ENCODE measurements around the gene LRRC4C. TPM values are rescaled to one million over a fixed set of nuclear protein-coding genes. Genes with fewer than 3 reads are reported as not detected.

LRRC4C gene
- total and polyA plus RNA-seq, 5 donors: 1.0 to 2.7 (median 2.0) TPM

DNA sequence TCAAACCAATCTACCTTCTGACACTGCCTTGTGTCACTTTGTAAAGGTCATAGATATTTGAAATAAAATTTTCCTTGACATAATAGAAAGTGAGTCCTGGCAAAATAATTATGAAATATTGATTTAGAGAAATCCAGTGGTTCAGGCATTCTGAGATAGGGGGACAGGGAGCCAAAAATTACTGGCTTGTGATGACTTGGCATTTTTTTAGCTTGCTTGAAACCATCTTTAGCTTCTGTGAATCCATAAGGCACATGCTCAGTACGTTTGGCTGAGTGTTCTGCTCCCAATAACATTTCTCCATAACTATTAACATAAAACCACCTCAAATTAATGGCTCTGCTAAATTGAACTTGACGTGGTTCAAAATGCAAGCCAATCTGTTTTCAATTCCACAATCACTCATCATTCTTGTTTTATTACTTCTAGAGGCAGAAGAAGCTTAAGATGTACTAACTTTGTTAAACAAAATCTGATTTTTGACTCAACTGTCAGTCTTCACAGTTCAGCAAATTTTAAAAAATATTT, 209.0 kb downstream of the LRRC4C start:
- Histone ChIP-seq H3K27me3 (ENCODE audit: control insufficient read depth, insufficient read depth) (no peaks in the 10 kb centered on the region), H3K27ac (ENCODE audit: low read length) (no peak overlapping the region), H3K4me1 (ENCODE audit: control insufficient read depth, insufficient read depth, low read length) (no peaks in the 10 kb centered on the region), H3K4me3 (ENCODE audit: low read length) (no peak overlapping the region), H3K9me3 (ENCODE audit: control insufficient read depth, low read length) (no peaks in the 10 kb centered on the region)
- no peak for ATAC-seq
- DNase-seq: no peak
- intact Hi-C loops (cut with DNase I): no loop called here
- WGBS: 62% methylated on average over 2 of the region's 2 CpGs

DNA sequence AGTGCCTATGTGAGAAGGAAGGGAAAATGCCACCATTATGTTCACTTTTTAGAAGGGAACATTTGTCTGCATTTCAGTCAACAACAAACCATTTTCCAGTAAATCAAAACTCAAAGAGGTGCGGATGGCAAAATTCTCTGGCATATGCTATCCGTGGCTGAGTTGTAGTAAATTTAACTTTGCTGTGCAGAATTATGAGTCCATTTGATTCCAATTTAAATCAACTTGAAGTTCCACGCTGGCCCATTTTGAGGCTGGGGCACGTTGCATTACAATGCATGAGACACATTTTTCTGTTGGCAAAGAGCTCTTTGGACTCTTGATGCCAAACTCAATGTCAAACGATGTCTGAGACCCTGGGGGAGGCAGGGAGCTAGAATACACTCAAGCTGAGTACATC, 211.8 kb downstream of the LRRC4C start:
- Histone ChIP-seq H3K27me3 (ENCODE audit: control insufficient read depth, insufficient read depth) (no peaks in the 10 kb centered on the region), H3K4me3 (ENCODE audit: low read length) (no peak overlapping the region), H3K27ac (ENCODE audit: low read length) (no peak overlapping the region), H3K9me3 (ENCODE audit: control insufficient read depth, low read length) (no peaks in the 10 kb centered on the region), H3K4me1 (ENCODE audit: control insufficient read depth, insufficient read depth, low read length) (no peaks in the 10 kb centered on the region)
- intact Hi-C loops (cut with DNase I): loop anchor here in 2 of 4 donors (10.0 kb wide), 1 partner anchor 187 kb away; no protein-coding TSS in a partner anchor
- DNase-seq: no peak
- 75% methylated on average over 5 of the region's 5 CpGs for WGBS
- no peak for ATAC-seq

DNA sequence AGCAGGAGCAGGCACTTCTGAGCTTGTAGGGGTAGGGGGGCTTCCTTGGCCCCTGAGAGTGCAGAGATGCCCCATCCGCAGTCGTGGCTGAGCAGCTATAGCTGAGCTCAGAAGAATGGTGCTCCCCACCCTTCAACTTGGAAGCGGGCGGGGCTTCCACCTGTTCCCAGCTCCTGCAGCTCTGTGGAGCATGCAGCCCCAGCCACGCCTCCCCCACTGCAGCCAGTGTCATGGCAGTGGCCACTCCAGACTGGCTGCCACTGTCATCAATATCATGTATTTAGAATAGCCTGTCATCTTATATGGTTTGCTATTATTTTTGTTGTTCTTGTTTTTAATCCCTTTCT, 213.1 kb downstream of the LRRC4C start:
- ATAC-seq: peak in 1 of 2 donors; percentile 14
- Histone ChIP-seq H3K4me3 (ENCODE audit: low read length) (no peak overlapping the region), H3K27me3 (ENCODE audit: control insufficient read depth, insufficient read depth) (no peaks in the 10 kb centered on the region), H3K4me1 (ENCODE audit: control insufficient read depth, insufficient read depth, low read length) (no peaks in the 10 kb centered on the region), H3K9me3 (ENCODE audit: control insufficient read depth, low read length) (no peaks in the 10 kb centered on the region), H3K27ac (ENCODE audit: low read length) (no peak overlapping the region)
- DNase-seq: no peak
- WGBS: 85% methylated on average over 5 of the region's 5 CpGs
- intact Hi-C loops (cut with DNase I): loop anchor here in 2 of 4 donors (10.0 kb wide), 1 partner anchor 188 kb away; no protein-coding TSS in a partner anchor

DNA sequence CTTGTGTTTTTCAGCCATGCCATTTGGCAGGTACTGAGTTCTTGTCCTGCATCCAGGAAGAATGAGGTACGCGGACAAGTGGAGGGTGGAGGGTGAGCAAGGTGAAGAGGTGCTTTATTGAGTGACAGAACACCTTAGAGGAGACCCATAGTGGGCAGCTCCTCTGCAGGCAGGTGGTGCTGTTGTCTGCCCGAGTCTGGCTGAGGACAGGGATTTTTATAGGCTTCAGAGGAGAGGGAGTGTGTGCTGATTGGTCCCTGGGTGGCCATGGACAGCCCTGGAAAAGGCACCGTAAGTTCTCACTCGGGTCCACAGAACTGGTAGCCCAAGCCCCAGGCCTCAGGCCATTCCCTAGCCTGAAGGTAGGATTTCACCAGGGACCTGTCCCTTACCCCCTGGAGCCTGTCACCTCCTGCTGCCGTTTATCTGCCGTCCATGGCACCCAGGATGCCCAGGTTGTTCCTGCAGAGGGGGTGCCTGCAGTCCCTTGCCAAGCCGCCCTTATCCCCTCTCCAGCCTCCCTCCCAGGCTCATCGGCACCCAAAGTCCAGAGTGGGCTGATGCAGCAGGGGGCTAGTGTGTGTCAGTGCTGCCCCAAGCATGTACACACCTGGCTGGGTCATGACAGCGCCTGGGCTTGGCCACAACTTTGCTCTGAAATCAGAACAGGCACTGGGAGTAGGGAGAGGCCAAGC, 213.6 kb downstream of the LRRC4C start:
- Histone ChIP-seq H3K4me1 (ENCODE audit: control insufficient read depth, insufficient read depth, low read length) (no peaks in the 10 kb centered on the region), H3K27me3 (ENCODE audit: control insufficient read depth, insufficient read depth) (no peaks in the 10 kb centered on the region), H3K9me3 (ENCODE audit: control insufficient read depth, low read length) (no peaks in the 10 kb centered on the region), H3K4me3 (ENCODE audit: low read length) (no peak overlapping the region), H3K27ac (ENCODE audit: low read length) (no peak overlapping the region)
- ATAC-seq: peak; percentile 36 to 76
- DNase-seq: peak in 1 of 3 donors; percentile 38
- intact Hi-C loops (cut with DNase I): loop anchor here in 2 of 4 donors (10.0 kb wide), 1 partner anchor 189 kb away; no protein-coding TSS in a partner anchor
- 87% methylated on average over 10 of the region's 10 CpGs for WGBS

DNA sequence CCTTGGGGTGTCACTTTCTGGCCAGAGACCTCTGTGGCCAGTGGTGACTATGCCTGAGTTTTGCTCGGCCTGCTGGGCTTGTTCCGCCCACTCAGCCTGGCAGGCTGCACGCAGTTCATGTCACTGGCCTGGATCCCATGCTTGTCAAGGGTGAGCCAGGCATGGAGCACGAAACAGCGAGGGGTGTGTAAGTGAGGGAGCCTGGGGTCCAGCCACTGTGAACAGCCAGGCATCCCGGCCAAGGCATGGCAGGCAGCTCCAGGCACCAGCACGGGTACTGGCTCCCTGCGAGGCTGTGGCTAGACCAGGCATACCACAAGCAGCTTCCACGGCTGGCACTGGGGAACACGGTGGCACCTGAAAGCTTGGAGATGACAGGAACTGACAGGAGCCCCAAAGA, 214.3 kb downstream of the LRRC4C start:
- H3K9me3 ChIP-seq (ENCODE audit: control insufficient read depth, low read length): no peaks in the 10 kb centered on the region
- H3K27me3 ChIP-seq (ENCODE audit: control insufficient read depth, insufficient read depth): no peaks in the 10 kb centered on the region
- H3K27ac ChIP-seq (ENCODE audit: low read length): no peak overlapping the region
- WGBS: 67% methylated on average over 10 of the region's 10 CpGs
- intact Hi-C loops (cut with DNase I): loop anchor here in 2 of 4 donors (10.0 kb wide), 1 partner anchor 190 kb away; no protein-coding TSS in a partner anchor
- H3K4me3 ChIP-seq (ENCODE audit: low read length): no peak overlapping the region
- DNase-seq (peak in 2 of 3 donors; percentile 33 to 50), ATAC-seq (peak; percentile 51)
- no peaks in the 10 kb centered on the region for H3K4me1 ChIP-seq (ENCODE audit: control insufficient read depth, insufficient read depth, low read length)

DNA sequence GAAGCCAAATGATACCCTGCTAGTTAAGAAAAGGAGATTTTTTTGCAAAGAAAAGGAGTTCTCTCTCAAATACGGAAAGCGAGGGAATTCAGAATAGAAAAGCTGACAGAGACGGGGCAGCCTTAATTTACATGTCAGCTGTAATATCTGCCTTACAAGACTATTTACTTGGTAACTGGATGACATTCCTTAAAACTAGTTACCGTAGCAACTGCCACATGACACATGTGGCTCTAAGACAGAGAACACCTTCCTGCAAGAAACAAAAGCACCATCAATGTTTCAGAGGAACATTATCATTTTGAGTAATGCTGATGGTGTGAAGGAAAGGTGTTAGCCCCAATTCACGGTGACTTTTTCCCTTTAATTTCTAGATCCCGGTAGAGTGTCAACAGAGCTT, 222.1 kb downstream of the LRRC4C start:
- WGBS: 54% methylated on average over 6 of the region's 6 CpGs
- intact Hi-C loops (cut with DNase I): no loop called here
- no peaks in the 10 kb centered on the region for H3K4me1 ChIP-seq (ENCODE audit: control insufficient read depth, insufficient read depth, low read length)
- no peak overlapping the region for H3K27ac ChIP-seq (ENCODE audit: low read length)
- H3K27me3 ChIP-seq (ENCODE audit: control insufficient read depth, insufficient read depth): no peaks in the 10 kb centered on the region
- ATAC-seq (no peak), DNase-seq (no peak)
- H3K9me3 ChIP-seq (ENCODE audit: control insufficient read depth, low read length): no peaks in the 10 kb centered on the region
- H3K4me3 ChIP-seq (ENCODE audit: low read length): no peak overlapping the region

DNA sequence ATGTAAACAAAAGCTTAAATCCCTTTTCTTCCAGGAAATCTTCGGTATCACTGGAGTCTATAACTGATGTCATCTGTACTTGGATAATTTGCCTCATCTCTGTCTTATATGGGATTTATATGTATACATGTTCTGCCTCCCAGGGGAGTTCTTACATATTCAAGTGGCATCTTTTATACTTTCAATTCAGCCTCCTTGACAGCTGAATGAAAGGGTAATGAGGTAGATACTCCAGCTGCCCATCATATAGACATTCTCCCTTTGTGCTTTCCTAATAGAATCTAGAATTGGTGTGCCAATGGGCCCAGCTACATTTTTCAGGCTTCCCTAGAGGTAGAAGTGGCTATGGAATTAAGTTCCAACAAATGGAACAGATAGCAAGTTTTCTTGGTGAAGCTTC, 223.8 kb downstream of the LRRC4C start:
- H3K27me3 ChIP-seq (ENCODE audit: control insufficient read depth, insufficient read depth): no peaks in the 10 kb centered on the region
- intact Hi-C loops (cut with DNase I): no loop called here
- no peak overlapping the region for H3K27ac ChIP-seq (ENCODE audit: low read length)
- no peak overlapping the region for H3K4me3 ChIP-seq (ENCODE audit: low read length)
- DNase-seq: no peak
- ATAC-seq: no peak
- H3K9me3 ChIP-seq (ENCODE audit: control insufficient read depth, low read length): no peaks in the 10 kb centered on the region
- no peaks in the 10 kb centered on the region for H3K4me1 ChIP-seq (ENCODE audit: control insufficient read depth, insufficient read depth, low read length)
- WGBS: 94% methylated on average over 1 of the region's 1 CpG

DNA sequence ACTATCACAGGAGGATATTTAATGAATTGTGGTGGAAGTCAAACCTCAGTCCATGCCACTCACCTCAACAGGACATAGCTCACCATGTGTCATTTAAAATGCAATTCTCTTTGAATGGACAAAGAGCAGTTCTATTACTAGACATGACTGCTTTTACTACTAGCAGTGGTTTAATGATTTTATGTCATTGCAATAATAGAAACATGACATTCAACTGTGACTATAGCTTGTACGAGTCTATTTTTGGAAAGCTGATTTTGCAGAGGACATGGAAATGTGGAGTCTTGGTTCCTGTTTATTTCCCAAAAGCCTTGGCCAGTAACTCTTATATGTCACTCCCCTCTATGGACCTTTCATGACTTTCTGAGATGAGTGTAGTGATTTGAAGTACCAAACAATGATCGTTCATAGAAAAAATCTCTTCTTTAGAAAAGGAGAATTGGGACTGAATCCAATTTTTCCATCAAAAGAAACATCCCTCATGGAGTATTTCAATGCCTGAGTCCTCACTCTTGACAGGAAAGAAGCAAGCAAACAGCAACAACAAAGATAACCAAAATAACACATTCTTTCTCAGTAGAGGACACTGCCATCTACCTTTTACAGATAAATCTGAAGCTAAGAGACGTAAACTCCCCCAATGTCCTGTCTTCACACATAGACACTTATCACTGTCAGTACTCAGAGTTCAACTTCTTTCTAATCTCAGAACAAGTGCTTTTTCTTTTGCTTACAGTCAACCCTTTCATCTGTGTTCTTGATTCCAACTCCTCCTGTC, 233.4 kb downstream of the LRRC4C start:
- no peak overlapping the region for H3K27ac ChIP-seq (ENCODE audit: low read length)
- no peak for DNase-seq
- intact Hi-C loops (cut with DNase I): no loop called here
- no peak for ATAC-seq
- H3K4me3 ChIP-seq (ENCODE audit: low read length): no peak overlapping the region
- no peaks in the 10 kb centered on the region for H3K9me3 ChIP-seq (ENCODE audit: control insufficient read depth, low read length)
- H3K4me1 ChIP-seq (ENCODE audit: control insufficient read depth, insufficient read depth, low read length): peaks cover 2% of the 10 kb centered on the region
- no peaks in the 10 kb centered on the region for H3K27me3 ChIP-seq (ENCODE audit: control insufficient read depth, insufficient read depth)
- WGBS: 23% methylated on average over 3 of the region's 3 CpGs

DNA sequence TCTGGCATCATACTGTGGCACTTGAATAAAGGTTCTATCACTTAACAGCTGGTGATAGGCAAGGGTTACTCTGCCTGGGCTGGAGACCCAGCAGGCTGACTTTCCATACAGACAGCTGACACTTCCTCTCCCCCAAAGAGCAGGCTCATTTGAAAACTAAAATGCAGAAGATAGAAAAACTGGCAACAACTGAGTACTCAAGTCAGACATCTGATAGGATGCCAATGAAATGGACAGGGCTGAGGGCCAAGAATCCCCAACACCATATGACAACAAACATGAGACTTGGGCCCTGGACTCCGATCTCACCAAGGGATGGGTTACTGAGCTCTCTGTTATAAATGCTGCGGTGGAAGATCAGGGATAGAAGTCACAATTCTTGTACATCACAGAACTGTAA, 237.2 kb downstream of the LRRC4C start:
- H3K27me3 ChIP-seq (ENCODE audit: control insufficient read depth, insufficient read depth): no peaks in the 10 kb centered on the region
- no peaks in the 10 kb centered on the region for H3K9me3 ChIP-seq (ENCODE audit: control insufficient read depth, low read length)
- DNase-seq (peak in 1 of 3 donors; percentile 8), ATAC-seq (no peak)
- H3K27ac ChIP-seq (ENCODE audit: low read length): no peak overlapping the region
- H3K4me1 ChIP-seq (ENCODE audit: control insufficient read depth, insufficient read depth, low read length): peaks cover 2% of the 10 kb centered on the region
- H3K4me3 ChIP-seq (ENCODE audit: low read length): no peak overlapping the region
- WGBS: 48% methylated on average over 2 of the region's 2 CpGs
- intact Hi-C loops (cut with DNase I): no loop called here

DNA sequence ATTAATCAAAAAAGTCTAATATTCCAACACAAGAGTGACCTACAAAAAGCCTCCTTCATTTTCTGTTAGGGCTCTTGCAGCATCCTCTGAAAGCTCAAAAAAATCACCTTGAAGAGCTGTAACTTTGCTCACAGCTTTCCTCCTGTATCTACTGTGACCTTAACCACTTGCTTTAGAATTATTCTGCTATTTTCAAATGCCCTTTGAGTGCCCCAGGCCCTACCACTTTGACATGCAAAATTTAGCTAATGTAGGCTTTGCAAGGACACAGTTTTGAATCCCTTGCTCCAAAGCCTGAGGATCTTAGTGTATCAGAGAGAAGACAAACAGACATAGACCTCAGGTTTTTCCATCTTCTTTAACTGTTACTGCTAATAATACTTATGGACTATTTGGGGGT, 253.1 kb downstream of the LRRC4C start:
- DNase-seq (no peak), ATAC-seq (no peak)
- Histone ChIP-seq H3K4me1 (ENCODE audit: control insufficient read depth, insufficient read depth, low read length) (no peaks in the 10 kb centered on the region), H3K4me3 (ENCODE audit: low read length) (no peak overlapping the region), H3K27ac (ENCODE audit: low read length) (no peak overlapping the region), H3K9me3 (ENCODE audit: control insufficient read depth, low read length) (no peaks in the 10 kb centered on the region), H3K27me3 (ENCODE audit: control insufficient read depth, insufficient read depth) (no peaks in the 10 kb centered on the region)
- intact Hi-C loops (cut with DNase I): no loop called here

DNA sequence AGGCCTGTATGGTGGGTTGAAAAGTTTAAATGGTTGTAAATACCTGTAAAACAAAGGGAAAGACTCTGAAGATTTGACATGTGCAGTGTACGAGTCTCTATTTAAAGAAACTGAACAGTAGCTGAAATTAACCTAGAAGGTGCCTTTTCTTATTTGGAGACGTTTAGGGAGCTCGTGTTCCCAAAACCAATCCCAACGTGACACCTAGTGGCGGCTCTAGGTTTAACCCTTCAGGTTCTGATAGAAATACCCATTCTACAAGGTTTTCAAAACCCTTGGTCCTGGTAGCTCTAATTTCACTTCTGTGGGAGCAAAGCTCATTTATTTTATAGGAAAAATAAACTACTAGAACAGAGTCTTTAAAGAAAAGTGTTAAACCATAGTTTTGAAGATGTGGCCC, 258.3 kb downstream of the LRRC4C start:
- no peak for DNase-seq
- Histone ChIP-seq H3K4me1 (ENCODE audit: control insufficient read depth, insufficient read depth, low read length) (no peaks in the 10 kb centered on the region), H3K27ac (ENCODE audit: low read length) (no peak overlapping the region), H3K27me3 (ENCODE audit: control insufficient read depth, insufficient read depth) (no peaks in the 10 kb centered on the region), H3K9me3 (ENCODE audit: control insufficient read depth, low read length) (no peaks in the 10 kb centered on the region), H3K4me3 (ENCODE audit: low read length) (no peak overlapping the region)
- intact Hi-C loops (cut with DNase I): no loop called here
- WGBS: 3% methylated on average over 5 of the region's 5 CpGs
- ATAC-seq: no peak

Data from right cardiac atrium (tissue), 5 donors.